GM12801 (cell line): Measurements from ENCODE around the gene SBF2.

Source experiments
- CTCF ChIP-seq: IDR thresholded peaks from one replicate; pipeline ENCODE4 v1.5.1; 2011; ENCODE audit warnings: control low read depth; ENCODE audit not compliant: insufficient read length; ENCODE audit errors: extremely low read depth

SBF2 gene

DNA sequence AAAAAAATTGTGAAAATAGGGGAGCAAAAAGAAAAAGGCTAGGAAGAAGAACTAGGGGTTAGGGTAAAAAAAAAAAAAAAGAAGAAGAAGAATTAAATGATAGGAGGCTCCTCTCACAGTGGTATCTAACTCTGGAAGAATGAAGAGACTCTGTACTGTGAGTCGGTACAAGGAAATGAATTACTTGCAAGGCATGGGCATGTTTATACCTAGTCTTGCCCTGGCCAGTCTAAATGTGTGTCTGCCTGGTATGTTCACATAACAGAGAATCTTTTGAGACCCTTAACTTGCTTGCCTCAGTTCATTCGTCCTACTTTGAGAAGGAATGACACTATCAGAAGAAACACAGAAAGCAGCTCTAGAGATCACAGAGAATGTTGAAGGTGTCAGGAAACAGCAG, 470.6 kb downstream of the SBF2 start:
- TF ChIP-seq CTCF = no peak

DNA sequence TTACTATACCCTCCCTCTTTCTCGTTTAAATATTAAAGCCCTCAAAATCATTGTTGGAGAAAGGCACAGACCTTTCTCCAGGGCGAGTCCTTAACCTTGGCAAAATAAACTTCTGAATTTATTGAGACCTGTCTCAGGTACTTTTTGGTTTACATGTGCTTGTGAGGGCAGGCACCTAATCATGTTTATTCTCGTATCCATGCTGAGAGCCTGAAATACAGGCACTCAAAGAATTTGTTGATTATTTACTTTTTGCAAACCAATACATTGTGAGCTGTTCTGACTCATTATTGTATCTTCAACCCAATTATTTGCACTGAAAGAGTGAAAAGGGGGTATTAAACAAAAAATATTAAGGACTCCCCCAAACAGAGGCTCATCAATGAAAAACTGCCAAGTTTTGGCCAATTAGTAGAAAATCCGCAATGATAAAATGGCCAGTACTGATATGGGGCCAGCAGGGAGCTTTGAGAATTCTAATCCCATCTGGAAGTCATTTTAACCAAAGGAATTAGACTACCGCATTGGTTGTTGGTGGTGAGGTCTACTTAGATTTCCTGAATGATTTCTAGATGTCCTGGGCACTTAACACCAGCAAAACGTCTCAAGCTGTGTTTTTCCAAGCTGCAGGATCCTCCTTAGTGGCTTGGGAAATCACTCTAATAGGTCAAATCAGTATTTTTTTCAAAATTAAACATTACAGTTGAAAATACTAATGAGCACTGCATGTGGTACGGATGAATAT, 472.8 kb downstream of the SBF2 start:
- TF ChIP-seq CTCF = no peak

- TF ChIP-seq CTCF = no peak
Observed at GRCh38 chr11:9820260-9820659, 473.8 kb downstream of the SBF2 start.

DNA sequence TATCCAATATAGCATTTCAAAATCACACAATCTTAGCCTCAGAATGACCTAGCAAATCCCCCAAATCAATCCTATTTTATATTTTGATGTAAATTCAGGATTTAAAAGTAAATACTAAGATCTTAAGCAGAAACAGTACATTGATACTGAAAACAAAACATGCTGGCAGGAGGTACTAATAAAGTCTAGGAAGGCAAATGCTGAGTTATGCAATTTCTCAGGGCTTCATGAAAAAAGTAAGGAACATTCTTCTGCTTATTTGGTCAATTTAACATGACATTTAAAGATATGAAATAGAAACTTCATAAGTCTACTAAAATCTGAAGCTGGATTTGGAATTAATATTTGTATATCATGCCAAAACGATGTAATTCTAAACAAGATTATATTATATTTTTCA, 476.8 kb downstream of the SBF2 start:
- no peak for TF ChIP-seq CTCF

DNA sequence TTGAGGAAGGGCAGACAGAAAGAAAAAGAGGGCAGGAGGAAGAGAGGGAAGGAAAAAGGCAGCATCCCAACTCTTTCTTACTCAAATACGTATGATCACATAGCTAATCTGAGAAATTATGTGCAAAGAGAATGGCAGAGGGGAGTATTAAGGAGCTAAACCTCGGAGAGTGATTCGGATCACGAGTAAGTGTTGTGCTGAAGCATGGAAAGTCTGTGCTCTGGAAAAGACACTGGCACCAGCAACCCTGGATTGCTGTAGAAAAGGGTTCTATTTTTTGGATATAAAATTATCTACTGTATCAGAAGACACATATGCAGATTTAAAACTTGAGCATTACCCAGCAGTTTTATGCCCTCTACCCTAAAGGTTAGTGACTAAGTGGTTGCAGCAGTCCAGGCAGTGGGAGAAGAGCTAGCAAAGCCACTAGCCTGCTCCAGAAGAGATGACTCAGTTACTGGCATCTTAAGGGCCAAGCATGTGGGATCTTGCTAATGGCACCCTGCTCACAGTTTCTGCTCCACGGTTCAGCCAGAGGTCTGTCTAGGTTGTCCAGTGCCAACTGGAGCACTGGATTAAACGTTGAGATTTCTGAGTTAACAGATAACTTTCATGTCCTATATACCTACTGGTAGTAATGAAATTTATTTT, 478.4 kb downstream of the SBF2 start:
- TF ChIP-seq CTCF = no peak

DNA sequence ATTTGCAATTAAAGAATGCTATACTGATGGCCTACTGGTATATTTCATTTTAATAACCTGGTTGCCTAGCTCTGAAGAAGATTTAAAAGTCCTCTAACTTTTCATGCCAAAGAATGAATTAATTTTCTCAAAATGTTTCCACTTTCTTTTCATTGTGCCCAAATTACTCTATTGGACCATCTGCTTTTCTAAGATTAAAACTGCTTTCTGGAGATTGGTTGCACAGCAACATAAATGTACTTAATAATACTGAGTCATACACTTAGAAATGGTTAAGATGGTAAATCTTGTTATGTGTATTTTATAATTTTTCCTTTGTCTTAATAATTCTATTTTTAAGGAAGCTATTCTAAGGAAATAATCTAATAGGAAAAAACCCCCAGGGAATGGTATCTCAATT, 479.9 kb downstream of the SBF2 start:
- no peak for TF ChIP-seq CTCF

DNA sequence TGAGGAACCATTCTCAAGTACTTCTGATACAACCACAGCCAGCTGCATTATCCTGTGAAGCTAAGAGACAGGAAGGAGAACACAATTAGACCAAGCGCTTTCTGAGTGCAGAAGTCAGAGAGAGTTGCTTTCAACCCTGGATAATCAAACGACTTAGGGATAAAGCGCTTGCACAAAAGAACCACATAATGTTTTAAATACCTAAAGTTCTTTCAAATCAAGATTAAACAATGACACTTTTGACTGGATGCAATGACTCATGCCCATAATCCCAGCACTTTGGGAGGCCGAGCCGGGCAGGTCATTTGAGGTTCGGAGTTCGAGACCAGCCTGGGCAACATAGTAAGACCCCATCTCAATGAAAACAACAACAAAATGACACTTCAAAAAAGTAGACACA, 485.1 kb downstream of the SBF2 start:
- TF ChIP-seq CTCF = no peak
